ENCODE results near the gene VPS26C. TPM values are rescaled to one million over a fixed set of nuclear protein-coding genes. Genes with fewer than 3 reads are reported as not detected.
"Not testable (repeated sequence)": the region's sequence is repeated elsewhere in the genome, so short reads cannot be mapped to it uniquely, and the experiment has no call there.

The VPS26C gene
- total RNA-seq = 62.4 and 71.0 TPM in 2 replicates

DNA sequence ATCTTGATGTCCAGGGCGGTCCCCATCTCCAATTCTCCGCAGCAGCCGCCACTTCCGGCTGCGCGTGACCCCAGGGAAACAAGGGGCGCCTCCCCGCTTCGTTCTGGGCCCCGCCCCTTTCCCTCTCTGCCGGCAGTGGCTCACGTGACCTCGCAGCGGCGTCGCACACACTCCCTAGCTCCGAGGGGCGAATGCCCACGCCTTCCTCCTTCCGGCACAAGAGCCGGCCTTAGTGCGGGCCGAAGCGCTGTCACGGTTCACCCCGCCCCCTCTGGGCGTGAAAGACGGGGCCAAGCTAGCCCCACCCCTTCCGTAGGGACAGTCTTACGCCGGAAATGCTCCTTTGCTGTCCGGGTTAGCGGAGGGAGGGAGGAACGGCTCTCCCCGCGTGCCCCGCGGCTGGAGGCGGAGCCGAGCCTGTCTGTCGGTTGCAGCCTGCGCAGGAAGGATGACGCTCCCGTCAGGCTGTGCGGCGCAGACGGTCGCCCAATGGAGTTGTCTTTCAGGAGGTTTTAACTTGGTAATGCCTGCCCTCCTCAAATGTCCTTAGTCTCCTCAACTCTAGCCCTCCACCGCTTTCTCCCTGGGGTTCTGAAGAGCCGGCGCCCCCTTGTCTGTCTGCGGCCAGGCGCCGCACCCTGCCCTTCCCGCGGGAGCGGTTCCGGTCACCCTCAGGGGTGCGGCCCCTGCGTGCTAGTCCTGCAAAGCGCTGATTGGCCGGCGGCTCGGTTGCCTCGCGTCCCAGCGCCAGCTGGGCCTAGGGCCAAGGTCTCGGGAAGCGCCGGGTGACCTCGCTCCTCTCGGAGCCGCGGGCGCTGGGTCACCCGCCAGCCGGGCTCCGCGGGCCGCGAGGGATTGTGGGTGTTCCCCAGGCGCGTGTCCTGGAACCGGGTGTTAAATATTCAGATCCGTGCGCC lies at the start of gene VPS26C:
TSS of gene VPS26C (minus strand) at position 66 of the 917 bp plus-strand sequence. CDS start at position 26, 40 bp downstream.
- DNase-seq (ENCODE audit: low read depth, low spot score) = peak; percentile 98

DNA sequence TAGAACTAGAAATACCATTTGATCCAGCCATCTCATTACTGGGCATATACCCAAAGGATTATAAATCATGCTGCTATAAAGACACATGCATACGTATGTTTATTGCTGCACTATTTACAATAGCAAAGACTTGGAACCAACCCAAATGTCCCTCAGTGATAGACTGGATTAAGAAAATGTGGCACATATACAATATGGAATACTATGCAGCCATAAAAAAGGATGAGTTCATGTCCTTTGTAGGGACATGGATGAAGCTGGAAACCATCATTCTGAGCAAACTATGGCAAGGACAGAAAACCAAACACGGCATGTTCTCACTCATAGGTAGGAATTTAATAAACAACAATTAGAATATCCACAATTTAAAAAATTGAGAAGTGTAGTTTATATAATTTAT lies 48.9 kb upstream of the VPS26C start:
- not testable (repeated sequence) for DNase-seq (ENCODE audit: low read depth, low spot score)

DNA sequence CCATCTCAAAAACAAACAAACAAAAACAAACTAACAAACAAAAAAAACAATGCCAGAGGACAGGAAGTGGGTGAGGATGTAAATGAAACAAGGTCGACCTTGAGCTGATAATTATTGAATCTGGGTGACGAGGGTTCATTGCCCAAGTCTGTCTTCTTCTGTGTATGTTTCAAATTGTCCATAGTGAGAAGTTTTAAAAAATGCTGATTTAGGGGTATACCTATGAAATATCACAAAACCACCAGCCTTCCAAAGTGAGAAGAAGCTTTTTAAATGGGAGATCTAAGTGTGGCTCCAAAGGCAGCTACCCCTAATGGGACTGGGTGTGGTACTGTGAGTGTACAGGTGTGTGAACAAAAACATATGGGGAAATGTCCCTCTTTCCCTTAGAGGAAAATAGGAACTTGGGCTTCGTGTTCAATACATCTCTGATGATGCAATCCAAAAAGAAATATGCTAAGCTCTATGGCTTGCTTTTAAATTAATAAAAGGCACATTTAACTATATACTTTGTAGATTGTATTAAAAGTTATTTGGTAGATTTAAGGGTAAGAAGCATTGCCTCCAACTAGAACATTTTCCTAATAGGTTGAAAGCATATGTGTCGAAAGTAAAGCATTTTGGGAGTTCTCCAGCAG lies 33.1 kb upstream of the VPS26C start:
- DNase-seq (ENCODE audit: low read depth, low spot score) = no peak

DNA sequence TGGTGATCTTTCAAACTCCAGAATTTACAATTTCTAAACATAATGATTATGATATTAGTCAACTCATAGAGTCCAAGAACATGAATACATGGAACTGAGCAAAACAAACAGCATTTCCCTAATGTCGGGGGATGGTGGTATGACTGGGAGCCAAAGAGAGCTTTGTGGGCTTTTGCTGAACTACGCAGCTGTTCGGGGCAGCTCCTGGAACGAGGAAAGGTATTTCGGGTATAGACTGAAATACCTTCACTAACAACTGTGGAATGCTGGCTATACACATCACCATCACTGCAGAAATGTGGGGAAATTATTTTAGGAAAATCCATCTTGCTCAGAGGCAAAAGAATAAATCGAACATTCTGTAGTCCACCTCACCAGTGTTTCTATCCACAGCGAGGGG lies 30.2 kb upstream of the VPS26C start:
- DNase-seq (ENCODE audit: low read depth, low spot score) = no peak

DNA sequence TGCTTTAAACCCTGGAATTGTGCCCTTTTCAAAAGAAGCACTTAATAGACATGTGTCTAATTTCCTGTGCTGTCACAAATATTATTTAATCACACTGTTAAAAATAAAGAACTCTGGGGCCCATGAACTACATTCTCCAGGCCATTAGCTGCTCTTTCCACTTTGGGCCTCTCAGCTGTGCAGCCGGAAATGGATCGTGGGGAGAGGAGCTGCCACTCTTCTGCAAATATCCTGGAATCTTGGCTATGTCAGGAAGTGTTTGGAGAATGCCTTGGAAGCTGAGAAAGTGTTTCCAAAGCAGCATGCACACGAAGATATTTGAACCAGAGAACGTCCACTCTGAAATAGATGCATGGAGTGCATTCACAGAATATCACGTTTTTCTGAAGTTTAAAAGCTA lies 27.5 kb upstream of the VPS26C start:
- no peak for DNase-seq (ENCODE audit: low read depth, low spot score)

DNA sequence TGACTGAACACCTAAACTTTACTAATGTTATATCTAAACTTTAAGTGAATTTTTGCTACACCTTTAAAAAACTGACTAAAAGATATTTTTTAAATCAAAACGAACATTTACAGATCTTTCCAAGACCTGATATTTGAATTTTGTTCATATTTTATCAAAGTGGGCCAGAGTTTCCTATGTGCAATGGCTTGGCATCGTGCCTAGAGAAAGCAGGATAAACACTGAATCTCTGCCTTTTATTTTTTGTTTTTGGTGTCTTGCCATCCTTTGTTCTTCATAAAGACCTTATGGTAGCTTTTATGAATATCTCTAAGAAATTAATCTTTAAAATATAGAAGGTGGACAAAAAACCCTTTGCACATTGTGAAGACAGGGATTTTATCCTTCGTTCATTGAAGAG lies 25.8 kb upstream of the VPS26C start:
- peak; percentile 71 for DNase-seq (ENCODE audit: low read depth, low spot score)

DNA sequence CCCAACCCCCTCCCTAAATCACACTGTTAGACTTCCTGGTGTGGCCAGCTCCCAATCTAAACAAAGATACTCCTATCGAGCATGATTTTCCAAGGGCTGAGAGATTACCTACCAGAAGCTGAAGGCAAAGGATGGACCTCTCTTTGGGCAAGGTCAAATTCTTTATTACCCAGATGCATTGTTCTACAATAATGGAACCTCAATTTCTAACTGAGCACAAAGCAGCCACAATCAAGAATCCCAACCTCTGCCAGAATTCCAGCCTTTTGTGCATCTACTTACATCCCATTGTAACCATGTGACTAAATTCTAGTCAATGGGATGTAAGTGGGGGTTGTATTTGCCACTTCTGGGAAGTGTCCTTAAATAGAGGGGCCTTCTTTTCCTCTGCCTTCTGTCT lies 24.9 kb upstream of the VPS26C start:
- DNase-seq (ENCODE audit: low read depth, low spot score) = no peak

DNA sequence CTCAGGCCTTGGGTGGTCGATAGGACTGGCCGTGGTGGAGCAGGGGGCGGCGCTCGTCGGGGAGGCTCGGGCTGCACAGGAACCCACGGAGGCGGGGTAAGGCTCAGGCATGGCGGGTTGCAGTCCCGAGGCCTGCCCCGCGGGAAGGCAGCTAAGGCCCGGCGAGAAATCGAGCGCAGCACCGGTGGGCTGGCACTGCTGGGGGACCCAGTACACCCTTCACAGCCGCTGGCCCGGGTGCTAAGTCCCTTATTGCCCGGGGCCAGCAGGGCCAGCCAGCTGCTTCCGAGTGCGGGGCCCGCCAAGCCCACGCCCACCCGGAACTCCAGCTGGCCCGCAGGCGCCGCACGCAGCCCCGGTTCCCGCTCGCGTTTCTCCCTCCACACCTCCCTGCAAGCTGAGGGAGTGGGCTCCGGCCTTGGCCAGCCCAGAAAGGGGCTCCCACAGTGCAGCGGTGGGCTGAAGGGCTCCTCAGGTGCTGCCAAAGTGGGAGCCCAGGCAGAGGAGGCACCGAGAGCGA lies 16.1 kb upstream of the VPS26C start:
- DNase-seq (ENCODE audit: low read depth, low spot score) = not testable (repeated sequence)

DNA sequence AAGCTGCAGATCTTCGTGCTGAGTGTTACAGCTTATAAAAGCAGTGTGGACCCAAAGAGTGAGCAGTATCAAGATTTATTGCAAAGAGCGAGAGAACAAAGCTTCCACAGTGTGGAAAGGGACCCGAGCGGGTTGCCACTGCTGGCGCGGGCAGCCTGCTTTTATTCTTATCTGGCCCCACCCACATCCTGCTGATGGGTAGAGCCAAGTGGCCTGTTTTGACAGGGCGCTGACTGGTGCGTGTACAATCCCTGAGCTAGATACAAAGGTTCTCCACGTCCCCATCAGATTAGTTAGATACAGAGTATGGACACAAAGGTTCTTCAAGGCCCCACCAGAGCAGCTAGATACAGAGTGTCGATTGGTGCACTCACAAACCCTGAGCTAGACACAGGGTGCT lies 15.5 kb upstream of the VPS26C start:
- not testable (repeated sequence) for DNase-seq (ENCODE audit: low read depth, low spot score)

DNA sequence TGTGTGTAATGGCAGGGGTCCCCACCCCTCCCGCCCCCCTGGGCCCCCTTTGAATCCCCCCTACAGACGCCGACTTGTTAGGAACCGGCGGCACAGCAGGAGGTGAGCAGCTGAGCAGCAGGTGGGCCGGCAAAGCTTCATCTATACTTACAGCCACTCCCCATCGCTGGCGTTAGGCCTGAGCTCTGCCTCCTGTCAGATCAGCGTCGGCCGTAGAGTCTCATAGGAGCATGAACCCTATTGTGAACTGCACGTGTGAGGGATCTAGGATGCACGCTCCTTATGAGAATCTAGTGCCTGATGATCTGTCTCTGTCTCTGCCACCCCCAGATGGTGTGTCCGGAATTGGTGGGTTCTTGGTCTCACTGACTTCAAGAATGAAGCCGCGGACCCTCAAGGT lies 14.9 kb upstream of the VPS26C start:
- DNase-seq (ENCODE audit: low read depth, low spot score) = no peak

DNA sequence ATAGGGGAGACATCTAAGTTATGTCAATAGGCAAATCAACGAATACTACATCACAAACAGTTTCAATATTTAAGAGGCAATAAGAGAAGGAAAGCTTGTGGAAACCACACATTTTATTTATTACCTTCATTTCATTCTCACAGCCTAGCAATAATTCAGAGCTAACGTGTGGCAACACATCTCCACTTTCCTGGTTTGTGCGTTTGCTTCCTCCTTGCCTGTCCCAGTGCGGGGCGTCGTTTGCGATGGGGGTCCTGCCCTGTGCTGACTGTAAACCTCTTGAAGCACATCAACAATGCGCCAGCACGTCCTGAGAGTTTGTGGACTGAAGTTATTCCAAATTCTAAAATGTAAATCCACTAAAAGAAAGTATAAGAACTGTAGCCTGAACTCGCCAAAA lies 14.4 kb upstream of the VPS26C start:
- DNase-seq (ENCODE audit: low read depth, low spot score) = no peak

DNA sequence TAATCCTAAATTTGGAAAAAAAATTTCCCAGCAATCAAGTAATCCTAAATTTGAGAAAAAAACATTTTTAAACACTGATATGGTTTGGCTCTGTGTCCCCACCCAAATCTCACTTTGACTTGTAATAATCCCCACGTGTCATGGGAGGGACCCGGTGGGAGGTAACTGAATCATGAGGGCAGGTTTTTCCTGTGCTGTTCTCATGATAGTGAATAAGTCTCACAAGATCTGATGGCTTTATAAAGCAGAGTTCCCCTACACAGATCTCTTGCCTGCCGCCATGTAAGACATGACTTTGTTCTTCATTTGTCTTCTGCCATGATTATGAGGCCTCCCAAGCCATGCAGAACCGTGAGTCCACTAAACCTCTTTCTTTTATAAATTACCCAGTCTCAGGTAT lies 12.1 kb upstream of the VPS26C start:
- DNase-seq (ENCODE audit: low read depth, low spot score) = not testable (repeated sequence)

DNA sequence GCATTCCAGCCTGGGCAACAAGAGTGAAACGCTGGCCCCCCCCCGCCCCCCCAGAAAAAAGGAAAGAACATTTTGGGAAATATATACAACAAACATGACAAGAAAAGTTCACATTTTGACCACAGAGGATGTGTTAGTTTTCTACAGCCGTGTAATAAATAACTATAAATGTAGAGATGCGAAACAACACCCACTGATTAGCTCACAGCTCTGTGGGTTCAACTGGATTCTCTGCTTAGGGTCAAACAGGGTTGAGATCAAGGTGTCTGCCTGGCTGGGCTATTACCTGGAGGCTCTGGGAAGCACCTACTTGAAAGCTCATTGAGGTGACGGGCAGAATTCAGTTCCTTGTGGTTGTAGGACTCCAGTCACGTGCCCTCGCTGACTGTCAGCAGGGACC lies 11.1 kb upstream of the VPS26C start:
- no peak for DNase-seq (ENCODE audit: low read depth, low spot score)

DNA sequence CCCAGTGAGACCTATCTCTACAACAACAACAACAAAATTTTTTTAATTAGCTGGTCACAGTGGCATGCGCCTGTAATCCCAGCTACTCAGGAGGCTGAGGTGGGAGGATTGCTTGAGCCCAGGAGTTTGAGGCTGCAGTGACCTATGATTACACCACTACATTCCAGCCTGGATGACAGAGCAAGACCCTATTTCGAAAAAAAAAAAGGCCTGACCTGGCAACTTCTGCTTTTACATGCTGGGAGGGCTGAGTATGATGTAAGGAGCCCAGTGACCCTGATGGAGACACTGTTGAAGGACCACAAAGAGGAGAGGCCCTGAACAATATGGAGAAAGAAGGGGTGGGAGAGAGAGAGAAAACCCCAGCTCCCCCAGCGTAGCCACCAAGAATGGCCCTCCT lies 9.2 kb upstream of the VPS26C start:
- DNase-seq (ENCODE audit: low read depth, low spot score) = no peak

DNA sequence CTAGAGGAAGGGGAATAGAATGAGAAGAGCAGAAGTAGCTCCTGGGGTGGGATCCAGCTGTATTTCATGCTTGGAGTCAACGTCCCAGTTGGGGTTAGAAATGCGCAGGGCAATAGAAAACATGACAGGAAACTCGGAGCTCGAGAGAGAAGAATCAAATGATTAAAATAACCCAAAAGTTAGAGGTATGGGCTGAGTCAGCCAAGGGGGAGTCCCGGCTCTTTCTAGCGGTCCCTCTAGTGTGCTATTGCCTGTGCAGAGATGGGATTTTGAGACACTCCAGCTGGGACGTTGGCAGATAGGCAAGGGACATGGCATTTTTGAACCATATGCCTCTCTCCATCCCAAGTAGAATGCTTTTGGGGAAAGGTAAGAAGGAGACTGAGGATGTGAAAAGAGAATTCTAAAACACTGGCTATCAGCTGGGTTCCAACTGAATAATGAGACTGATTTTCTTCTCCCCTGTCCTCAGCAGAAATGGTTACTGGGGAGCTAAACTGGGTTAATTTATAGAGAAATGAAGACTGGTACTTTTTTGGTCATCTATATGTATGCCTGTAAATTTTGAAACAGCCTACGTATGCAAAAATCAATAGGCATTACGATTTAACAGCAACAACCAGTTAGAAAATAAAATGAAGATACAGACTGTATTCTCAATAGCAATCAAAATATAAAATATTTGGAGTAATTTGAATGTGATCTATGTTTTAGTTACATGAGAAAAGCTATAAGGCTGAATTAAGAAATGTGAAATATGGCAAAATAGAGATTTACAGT lies 7.0 kb upstream of the VPS26C start:
- DNase-seq (ENCODE audit: low read depth, low spot score) = no peak

DNA sequence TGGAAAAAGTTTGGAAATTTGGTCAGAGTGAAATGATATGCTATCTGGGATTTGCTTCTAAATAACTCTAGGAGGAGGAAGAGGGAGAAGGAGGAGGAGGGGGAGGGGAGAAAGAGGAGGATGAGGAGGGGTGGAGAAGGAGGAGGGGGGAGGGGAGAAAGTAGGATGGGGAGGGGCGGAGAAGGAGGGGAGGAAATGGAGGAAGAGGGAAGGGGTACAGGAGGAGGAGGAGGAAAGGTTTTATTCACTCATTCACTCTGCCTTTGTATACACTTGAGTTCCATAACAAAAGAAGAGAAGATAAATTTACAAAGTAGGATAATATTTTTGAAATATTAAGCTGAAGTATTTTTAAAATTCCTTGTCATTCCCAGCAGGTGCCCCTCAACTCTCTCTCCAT lies 6.3 kb upstream of the VPS26C start:
- DNase-seq (ENCODE audit: low read depth, low spot score) = no peak

DNA sequence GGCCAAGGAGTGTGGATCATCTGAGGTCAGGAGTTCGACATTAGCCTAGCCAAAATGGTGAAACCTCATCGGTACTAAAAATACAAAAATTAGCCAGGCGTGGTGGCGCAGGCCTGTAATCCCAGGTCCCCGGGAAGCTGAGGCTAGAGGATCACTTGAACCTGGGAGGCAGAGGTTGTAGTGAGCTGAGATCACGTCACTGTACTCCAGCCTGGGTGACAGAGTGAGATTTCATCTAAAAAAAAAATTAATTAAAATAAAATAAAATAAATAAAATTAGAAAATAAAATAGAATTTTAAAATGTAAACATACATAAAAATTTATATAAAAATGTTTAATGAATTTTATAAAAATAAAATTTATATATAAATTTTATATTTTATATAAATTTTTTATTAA lies 5.8 kb upstream of the VPS26C start:
- no peak for DNase-seq (ENCODE audit: low read depth, low spot score)

DNA sequence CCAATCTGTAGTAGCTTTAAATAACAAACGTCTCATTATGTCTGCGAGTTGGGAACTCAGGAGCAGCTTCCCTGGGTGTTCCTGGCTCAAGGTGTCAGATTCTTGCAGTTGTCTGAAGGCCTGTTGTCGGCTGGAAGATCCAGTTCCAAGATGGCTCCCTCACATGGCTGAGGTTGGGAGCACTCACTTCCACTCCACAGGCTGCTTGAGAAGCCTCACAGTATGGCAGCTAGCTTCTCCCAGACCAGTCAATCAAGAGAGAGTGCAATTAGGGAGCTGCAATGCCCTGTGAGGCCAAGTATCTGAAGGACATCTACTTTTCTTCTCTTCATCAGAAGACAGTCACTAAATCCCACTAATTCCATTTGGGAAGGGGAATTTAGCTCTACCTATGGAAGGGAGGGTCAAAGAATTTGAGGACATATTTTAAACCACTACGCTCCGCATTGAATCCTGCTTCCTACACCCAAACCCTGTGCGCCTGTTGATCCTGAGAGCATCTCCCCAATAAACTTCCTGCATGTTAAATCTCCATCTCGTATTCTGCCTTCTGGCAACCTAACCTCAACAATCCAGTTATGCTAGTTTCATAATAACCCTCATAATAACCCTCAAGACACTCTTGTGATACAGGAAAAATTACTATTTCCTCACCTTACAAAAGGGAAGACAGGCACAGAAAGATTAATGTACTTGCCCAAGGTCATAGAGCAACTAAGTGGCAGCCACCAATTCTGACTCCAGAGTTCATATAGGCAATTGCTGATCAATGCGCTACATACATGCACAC lies 3.6 kb upstream of the VPS26C start:
- no peak for DNase-seq (ENCODE audit: low read depth, low spot score)

DNA sequence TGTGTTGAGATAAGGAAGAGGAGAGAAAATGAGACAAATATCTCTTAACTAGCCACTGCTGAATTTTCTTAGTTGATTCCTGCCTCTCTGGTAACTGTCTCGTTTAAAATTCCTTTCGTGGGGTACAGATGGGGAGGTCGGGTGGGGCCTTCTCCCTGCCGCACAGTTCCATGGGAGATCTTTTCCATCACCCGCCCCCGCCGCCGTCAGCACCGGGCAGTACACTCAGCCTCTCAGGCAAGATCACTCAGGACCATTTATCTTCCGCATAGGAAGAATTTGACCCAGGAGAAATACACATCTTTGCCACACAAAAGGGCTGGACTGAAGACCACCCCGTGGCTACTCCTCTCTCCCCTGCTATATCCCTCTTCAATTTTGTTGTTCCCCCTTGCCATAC lies 2.3 kb upstream of the VPS26C start:
- DNase-seq (ENCODE audit: low read depth, low spot score) = no peak

DNA sequence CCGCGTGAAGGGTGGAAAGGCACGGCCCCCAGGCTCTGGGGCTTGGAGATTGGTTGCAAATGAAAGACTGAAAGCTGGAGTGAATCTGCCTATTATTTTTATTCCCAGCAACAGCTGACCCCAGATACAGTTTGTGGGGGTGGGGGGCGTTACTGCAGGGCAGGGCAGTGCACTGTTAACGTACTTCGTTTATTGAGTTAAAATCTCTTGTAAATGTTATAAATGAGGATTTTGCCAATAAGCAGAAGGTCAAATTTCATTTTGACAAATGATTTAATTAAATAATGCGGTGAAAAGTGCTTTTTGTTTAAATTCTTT lies 1.0 kb upstream of the VPS26C start:
- DNase-seq (ENCODE audit: low read depth, low spot score) = no peak

DNA sequence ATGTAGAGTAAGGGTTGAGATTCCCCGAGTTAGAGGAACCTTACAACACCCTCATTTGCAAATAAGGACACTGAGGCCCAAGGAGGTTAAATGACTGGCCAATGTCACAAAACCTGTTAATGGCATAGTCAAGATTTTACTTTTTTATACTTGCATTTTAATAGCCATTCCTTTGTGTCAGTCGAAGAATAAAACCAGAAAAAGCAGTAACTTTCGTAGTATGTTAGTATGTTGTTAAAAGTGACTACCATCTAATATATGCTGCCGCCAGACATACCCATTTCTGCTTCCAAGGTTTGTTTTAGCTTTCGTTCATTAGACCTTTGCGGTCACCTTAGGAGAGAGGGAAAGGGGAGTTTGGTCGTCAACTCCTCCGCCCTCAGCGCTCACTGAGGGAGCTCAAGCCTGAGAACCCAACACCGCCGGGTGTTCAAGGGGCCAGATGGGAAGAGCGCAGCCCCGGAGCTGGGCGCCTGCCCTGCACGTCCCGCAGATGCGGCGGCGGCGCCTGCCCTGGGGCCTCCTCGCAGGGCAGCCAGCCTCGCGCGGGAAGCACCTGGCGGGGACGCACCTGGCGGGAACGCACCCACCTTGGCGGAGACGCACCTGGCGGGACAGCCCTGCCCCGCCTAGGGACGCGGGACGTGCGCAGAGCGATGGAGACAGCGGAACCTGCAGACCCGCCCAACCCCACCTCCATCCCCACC lies 466 bp downstream of the VPS26C start:
- no peak for DNase-seq (ENCODE audit: low read depth, low spot score)

Data from pulmonary artery endothelial cell (primary cell).